SHP77 (cell line): ENCODE data around the gene PDLIM1.
"Not testable (repeated sequence)": the region's sequence is repeated elsewhere in the genome, so short reads cannot be mapped to it uniquely, and the experiment has no call there.

Experiments used
- DNase-seq, 2 experiments: peaks; one replicate each; lab custom pipeline; 2025; lab: John Stamatoyannopoulos, UW

PDLIM1 gene

GRCh38 chr10:95242581-95243317 lies 48.1 kb downstream of the PDLIM1 start:
- DNase-seq: peak; percentile 33 to 61

GRCh38 chr10:95241533-95241932 lies 49.3 kb downstream of the PDLIM1 start:
- peak; percentile 11 to 51 for DNase-seq

DNA sequence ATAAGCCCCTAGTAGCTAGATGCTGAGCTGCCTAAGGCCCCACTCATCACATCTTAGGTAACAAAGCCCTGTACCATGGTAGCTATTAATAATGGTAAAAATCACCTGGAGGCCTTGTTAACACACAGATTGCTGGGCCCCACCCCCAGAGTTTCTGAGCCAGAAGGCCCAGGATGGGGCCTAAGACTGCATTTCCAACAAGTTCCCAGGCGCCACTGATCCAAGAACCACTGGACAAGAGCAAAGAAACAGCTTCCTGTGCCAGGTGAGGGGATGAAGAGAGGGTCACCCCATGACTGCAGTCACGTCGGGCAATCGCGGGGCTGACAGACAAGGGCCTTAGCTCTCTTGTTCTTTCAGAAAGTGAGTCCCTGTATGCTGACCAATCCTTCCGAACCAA lies 50.0 kb downstream of the PDLIM1 start:
- DNase-seq: no peak

GRCh38 chr10:95240096-95240495 lies 50.7 kb downstream of the PDLIM1 start:
- not testable (repeated sequence) for DNase-seq

GRCh38 chr10:95237376-95238170 lies 53.2 kb downstream of the PDLIM1 start:
- no peak for DNase-seq

DNA sequence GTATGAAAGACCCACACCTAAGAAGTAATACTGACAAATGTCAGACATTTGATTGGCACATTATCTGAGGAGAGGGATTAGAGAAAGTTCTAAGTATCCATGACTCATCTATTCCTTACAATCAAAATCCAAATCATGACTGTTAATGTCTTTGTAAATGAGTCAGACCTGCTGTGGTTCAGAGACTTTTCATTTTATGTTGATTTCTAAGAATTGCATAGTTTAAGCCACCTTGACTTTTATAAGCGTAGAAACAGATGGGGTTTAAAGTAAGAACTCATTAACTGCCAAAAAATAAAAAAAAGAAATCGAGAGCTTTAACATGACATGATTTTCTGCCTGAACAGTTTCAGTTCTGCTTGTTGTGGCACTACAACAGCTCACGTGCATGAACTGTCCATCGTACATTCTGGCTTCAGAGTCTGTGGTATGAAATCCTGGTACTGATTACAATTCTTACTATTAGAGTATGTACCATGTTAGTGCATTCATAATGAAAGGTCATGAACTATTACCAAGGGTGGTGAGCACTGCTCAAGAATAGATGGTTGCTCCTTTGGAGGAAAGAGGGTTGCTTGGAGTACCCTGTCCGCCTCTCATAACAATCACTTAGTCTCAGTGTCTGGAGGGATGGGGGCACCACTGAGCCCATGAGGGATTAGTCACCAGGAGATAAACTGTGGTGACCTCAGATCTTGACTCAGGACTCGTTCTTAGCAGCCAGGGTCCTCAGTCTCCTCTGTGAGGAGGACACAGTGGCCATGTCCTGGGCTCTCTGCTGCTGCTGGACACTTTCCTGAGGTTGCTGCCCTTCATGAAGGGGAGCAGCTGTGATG lies 54.5 kb downstream of the PDLIM1 start:
- DNase-seq: no peak

- no peak for DNase-seq
Measured at GRCh38 chr10:95235676-95236067, 55.1 kb downstream of the PDLIM1 start.

GRCh38 chr10:95234951-95235350 lies 55.9 kb downstream of the PDLIM1 start:
- no peak for DNase-seq

- DNase-seq: no peak
Measured at GRCh38 chr10:95233377-95234034, 57.3 kb downstream of the PDLIM1 start.

GRCh38 chr10:95230677-95231586 lies 59.9 kb downstream of the PDLIM1 start:
- DNase-seq: not testable (repeated sequence)

- no peak for DNase-seq
Measured at GRCh38 chr10:95229724-95230627, 60.8 kb downstream of the PDLIM1 start.

GRCh38 chr10:95228934-95229723 lies 61.7 kb downstream of the PDLIM1 start:
- not testable (repeated sequence) for DNase-seq

- DNase-seq: no peak
Measured at GRCh38 chr10:95225136-95225535, 65.7 kb downstream of the PDLIM1 start.

DNA sequence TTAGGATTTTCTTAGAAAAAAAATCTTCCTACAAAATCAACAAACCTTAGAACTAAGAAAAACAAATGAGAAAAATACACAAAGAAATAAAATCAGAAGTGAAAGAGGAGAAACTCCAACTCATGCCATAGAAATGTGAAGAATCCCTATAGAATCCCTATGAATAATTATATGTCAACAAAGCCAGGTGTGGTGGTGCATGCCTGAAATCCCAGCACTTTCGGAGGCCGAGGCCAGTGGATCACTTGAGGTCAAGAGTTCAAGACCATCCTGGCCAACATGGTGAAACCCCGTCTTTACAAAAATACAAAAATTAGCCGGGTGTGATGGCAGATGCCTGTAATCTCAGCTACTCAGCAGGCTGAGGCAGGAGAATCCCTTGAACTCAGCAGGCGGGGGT lies 69.7 kb downstream of the PDLIM1 start:
- DNase-seq: no peak

- DNase-seq: no peak
Measured at GRCh38 chr10:95220539-95220938, 70.3 kb downstream of the PDLIM1 start.

DNA sequence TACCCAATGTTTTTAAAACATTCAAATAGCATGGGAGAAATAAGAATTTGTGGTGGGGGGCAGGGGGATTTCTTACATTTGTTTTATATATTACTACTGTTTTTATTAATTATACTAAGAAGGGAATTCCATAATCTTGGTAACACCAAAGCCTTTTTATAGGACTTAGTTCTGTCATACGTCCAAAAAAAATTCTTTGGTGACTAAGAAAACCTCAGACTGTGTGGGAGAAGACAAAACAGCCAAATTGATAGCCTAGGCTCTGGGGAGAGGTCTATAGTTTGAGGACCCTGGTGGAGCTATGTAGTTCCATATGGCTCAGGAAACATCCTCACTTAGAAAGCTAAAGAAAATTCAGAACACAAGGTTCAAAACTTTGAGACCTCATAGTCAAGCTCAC lies 73.3 kb downstream of the PDLIM1 start:
- no peak for DNase-seq

DNA sequence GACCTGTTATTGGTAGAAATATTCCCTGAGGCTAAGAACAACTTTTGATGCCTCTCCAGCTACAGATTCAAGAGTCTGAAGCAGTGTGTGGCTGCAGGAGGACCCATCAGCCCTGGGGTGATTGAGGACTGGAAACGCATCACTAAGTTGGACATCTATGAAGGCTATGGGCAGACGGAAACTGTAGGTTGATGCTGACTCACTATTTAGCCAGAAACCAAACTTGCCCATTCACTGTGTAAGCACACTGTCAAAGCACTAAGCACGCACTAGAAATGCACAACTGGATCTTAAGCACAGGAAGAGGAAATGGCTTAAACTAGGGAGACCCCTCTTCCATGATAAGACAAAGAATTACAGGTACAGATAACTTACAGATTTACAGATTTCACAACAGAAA lies 76.0 kb downstream of the PDLIM1 start:
- no peak for DNase-seq

- peak in 1 of 2 experiments; percentile 19 for DNase-seq
Measured at GRCh38 chr10:95214369-95214768, 76.4 kb downstream of the PDLIM1 start.
